HepG2 (cell line): ENCODE measurements around the gene MGAT2.

Experiments used
- CEBPB ChIP-seq: IDR thresholded peaks from 2 replicates; pipeline ENCODE4 v1.6.1; 2011; ENCODE audit warnings: low read depth, low read length, improper control_type of control experiment, borderline replicate concordance
- ESRRA ChIP-seq: sonication (generic); formaldehyde crosslinking; IDR thresholded peaks from 2 replicates; pipeline ENCODE4 v1.5.1; 2020; ENCODE audit warnings: mild to moderate bottlenecking, low read depth, missing genetic modification reagents
- MYC ChIP-seq: sonication (generic); formaldehyde crosslinking; IDR thresholded peaks from 2 replicates; pipeline ENCODE4 v1.9.0; 2021; ENCODE audit warnings: missing genetic modification reagents, borderline replicate concordance
- NFE2L1 ChIP-seq: sonication (generic); formaldehyde crosslinking; IDR thresholded peaks from 2 replicates; pipeline ENCODE4 v1.4.0; 2020; ENCODE audit warnings: missing genetic modification reagents, mild to moderate bottlenecking, borderline replicate concordance
- POLR2A ChIP-seq, 2 experiments: IDR thresholded peaks; 2 replicates each; pipeline ENCODE4 v1.6.1; 2011; ENCODE audit warnings: low read depth in 2 of 2, low read length in 2 of 2, mild to moderate bottlenecking in 1 of 2, moderate library complexity in 1 of 2; ENCODE audit not compliant: insufficient read depth in 1 of 2
- ZNF121 ChIP-seq: sonication (generic); formaldehyde crosslinking; IDR thresholded peaks from 2 replicates; pipeline ENCODE4 v1.5.0; 2020; ENCODE audit warnings: mild to moderate bottlenecking, missing genetic modification reagents
- ZNF460 ChIP-seq: sonication (generic); formaldehyde crosslinking; IDR thresholded peaks from 2 replicates; pipeline ENCODE4 v1.5.1; 2020; ENCODE audit warnings: missing genetic modification reagents, mild to moderate bottlenecking, borderline replicate concordance

DNA sequence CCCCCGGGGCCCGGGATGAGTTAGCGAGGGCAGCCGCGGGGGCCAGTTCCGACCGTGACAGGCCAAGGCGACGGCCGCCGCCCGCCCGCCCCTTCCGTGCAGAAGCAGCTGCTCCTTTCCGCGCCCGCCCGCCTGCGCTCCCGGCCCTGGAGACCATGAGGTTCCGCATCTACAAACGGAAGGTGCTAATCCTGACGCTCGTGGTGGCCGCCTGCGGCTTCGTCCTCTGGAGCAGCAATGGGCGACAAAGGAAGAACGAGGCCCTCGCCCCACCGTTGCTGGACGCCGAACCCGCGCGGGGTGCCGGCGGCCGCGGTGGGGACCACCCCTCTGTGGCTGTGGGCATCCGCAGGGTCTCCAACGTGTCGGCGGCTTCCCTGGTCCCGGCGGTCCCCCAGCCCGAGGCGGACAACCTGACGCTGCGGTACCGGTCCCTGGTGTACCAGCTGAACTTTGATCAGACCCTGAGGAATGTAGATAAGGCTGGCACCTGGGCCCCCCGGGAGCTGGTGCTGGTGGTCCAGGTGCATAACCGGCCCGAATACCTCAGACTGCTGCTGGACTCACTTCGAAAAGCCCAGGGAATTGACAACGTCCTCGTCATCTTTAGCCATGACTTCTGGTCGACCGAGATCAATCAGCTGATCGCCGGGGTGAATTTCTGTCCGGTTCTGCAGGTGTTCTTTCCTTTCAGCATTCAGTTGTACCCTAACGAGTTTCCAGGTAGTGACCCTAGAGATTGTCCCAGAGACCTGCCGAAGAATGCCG, 699 bp downstream of the MGAT2 start:
- TF ChIP-seq CEBPB (no peak), ZNF460 (CRISPR knock-in tag) (no peak), NFE2L1 (CRISPR knock-in tag) (no peak), MYC (CRISPR knock-in tag) (no peak), ZNF121 (CRISPR knock-in tag) (no peak), POLR2A (IDR thresholded peaks at IDR 0.05; ENCODE audit: insufficient read depth in 1 of 2, low read depth in 2 of 2, low read length in 2 of 2) (peak in 1 of 2 experiments; percentile 52; a peak in 1 of 4 replicates), ESRRA (CRISPR knock-in tag) (no peak)
